ENCODE data around the gene MAG.

The MAG gene

GRCh38 chr19:35332817-35333216, 40.9 kb downstream of the MAG start:
- in situ Hi-C loops (cut with MboI; ENCODE audit: low sequenced_read_pairs, unreplicated experiment): no loop called here

GRCh38 chr19:35334144-35334753, 42.3 kb downstream of the MAG start:
- in situ Hi-C loops (cut with MboI; ENCODE audit: low sequenced_read_pairs, unreplicated experiment): no loop called here
- DNase-seq (ENCODE audit: low spot score): peak; percentile 11
- TF ChIP-seq, protein P1, sequence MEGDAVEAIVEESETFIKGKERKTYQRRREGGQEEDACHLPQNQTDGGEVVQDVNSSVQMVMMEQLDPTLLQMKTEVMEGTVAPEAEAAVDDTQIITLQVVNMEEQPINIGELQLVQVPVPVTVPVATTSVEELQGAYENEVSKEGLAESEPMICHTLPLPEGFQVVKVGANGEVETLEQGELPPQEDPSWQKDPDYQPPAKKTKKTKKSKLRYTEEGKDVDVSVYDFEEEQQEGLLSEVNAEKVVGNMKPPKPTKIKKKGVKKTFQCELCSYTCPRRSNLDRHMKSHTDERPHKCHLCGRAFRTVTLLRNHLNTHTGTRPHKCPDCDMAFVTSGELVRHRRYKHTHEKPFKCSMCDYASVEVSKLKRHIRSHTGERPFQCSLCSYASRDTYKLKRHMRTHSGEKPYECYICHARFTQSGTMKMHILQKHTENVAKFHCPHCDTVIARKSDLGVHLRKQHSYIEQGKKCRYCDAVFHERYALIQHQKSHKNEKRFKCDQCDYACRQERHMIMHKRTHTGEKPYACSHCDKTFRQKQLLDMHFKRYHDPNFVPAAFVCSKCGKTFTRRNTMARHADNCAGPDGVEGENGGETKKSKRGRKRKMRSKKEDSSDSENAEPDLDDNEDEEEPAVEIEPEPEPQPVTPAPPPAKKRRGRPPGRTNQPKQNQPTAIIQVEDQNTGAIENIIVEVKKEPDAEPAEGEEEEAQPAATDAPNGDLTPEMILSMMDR (IDR thresholded peaks at IDR 0.05; ENCODE audit: borderline replicate concordance, control extremely low read depth, extremely low read depth, insufficient read depth, missing control alignments): no peak

More at GRCh38 chr19:35332817-35333216, 40.9 kb downstream of the MAG start:
- DNase-seq (ENCODE audit: low spot score): peak; percentile 39
- TF ChIP-seq, protein P1 (IDR thresholded peaks at IDR 0.05; ENCODE audit: borderline replicate concordance, control extremely low read depth, extremely low read depth, insufficient read depth, missing control alignments): peak; percentile 29

- DNase-seq (ENCODE audit: low spot score): peak; percentile 16
- in situ Hi-C loops (cut with MboI; ENCODE audit: low sequenced_read_pairs, unreplicated experiment): no loop called here
- TF ChIP-seq, protein P1 (IDR thresholded peaks at IDR 0.05; ENCODE audit: borderline replicate concordance, control extremely low read depth, extremely low read depth, insufficient read depth, missing control alignments): no peak
These were observed 44.4 kb downstream of the MAG start for GRCh38 chr19:35336166-35336955.

DNA sequence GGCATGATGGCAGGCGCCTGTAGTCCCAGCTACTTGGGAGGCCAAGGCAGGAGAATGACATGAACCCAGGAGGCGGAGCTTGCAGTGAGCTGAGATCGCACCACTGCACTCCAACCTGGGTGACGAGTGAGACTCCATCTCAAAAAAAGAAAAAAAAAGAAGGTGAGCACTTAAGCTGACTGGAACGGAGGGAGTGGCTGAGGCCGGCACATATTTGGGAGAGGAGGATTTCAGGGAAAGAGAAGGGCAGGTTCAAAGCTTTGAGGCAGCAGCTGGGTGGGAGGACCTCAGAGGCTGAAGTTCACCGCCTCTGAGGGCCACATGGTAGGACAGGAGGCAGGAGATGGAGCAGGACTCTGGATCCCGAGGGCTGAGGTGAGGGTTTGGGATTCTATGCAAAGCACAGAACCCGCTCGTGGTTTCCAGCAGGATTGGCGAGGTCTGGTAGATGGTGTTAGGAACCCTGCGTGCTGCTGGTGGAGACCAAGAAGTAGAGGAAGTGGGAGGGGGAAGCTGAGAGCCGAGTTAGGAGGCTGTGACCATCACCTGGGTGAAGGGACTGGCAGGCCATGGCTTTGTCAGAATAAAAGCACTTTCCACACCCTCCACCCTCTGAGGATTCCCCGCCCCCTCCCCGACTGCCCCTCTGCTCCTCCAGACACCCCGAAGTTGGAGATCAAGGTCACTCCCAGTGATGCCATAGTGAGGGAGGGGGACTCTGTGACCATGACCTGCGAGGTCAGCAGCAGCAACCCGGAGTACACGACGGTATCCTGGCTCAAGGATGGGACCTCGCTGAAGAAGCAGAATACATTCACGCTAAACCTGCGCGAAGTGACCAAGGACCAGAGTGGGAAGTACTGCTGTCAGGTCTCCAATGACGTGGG, 45.4 kb downstream of the MAG start:
- in situ Hi-C loops (cut with MboI; ENCODE audit: low sequenced_read_pairs, unreplicated experiment): no loop called here
- TF ChIP-seq, protein P1 (IDR thresholded peaks at IDR 0.05; ENCODE audit: borderline replicate concordance, control extremely low read depth, extremely low read depth, insufficient read depth, missing control alignments): no peak
- DNase-seq (ENCODE audit: low spot score): no peak

DNA sequence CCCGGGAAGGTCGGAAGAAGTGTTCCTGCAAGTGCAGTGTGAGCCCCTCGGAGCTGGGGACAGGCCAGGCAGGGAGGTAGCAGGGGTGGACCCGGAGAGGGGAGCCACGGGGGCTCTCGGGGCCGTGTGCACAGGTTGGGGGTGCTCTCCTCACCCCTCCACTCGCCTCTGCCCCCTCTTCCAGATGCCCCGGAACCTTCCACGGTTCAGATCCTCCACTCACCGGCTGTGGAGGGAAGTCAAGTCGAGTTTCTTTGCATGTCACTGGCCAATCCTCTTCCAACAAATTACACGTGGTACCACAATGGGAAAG, 46.0 kb downstream of the MAG start:
- in situ Hi-C loops (cut with MboI; ENCODE audit: low sequenced_read_pairs, unreplicated experiment): no loop called here
- DNase-seq (ENCODE audit: low spot score): no peak
- TF ChIP-seq, protein P1 (IDR thresholded peaks at IDR 0.05; ENCODE audit: borderline replicate concordance, control extremely low read depth, extremely low read depth, insufficient read depth, missing control alignments): no peak

GRCh38 chr19:35340431-35340830, 48.5 kb downstream of the MAG start:
- in situ Hi-C loops (cut with MboI; ENCODE audit: low sequenced_read_pairs, unreplicated experiment): no loop called here
- no peak for DNase-seq (ENCODE audit: low spot score)
- TF ChIP-seq, protein P1 (IDR thresholded peaks at IDR 0.05; ENCODE audit: borderline replicate concordance, control extremely low read depth, extremely low read depth, insufficient read depth, missing control alignments): no peak
